Measurements from ENCODE around the gene HACD4. TPM values are rescaled to one million over a fixed set of nuclear protein-coding genes. Genes with fewer than 3 reads are reported as not detected.

The HACD4 gene
- total and polyA plus RNA-seq, 5 donors from 2014 or later, result 8.2 to 12.0 (median 9.9) TPM

GRCh38 chr9:21060919-21061561 lies 29.6 kb upstream of the HACD4 start:
- no peaks in the 10 kb centered on the region for H3K4me1 ChIP-seq (ENCODE audit: control insufficient read depth, insufficient read depth, low read length, poor library complexity, severe bottlenecking)
- Mint-ChIP-seq H3K27ac (peak overlapping the region in 2 of 3 donors; percentile 15 to 84), H3K36me3 (no peaks in the 10 kb centered on the region), H3K9me3 (peaks cover 0 to 2% (median 0%) of the 10 kb centered on the region in 7 donors), H3K4me1 (peaks cover 8 to 17% (median 12%) of the 10 kb centered on the region in 4 donors), H3K4me3 (no peak overlapping the region), H3K27me3 (peaks cover 4% of the 10 kb centered on the region)
- H3K27ac ChIP-seq (ENCODE audit: insufficient read depth, low read length, poor library complexity, severe bottlenecking), result no peak overlapping the region
- H3K4me3 ChIP-seq (ENCODE audit: low read depth, low read length), result no peak overlapping the region
- ATAC-seq (ENCODE audit: low read depth in 2 of 2) (no peak), DNase-seq (peak in 1 of 3 donors; percentile 26)
- no peaks in the 10 kb centered on the region for H3K27me3 ChIP-seq (ENCODE audit: control insufficient read depth, insufficient read depth, low read length)
- H3K36me3 ChIP-seq (ENCODE audit: control insufficient read depth, insufficient read depth, low read length), result no peaks in the 10 kb centered on the region
- H3K9me3 ChIP-seq (ENCODE audit: control insufficient read depth in 2 of 2, low read length in 2 of 2), result no peaks in the 10 kb centered on the region

- no peak for ATAC-seq (ENCODE audit: low read depth in 2 of 2)
- H3K4me1 ChIP-seq (ENCODE audit: control insufficient read depth, insufficient read depth, low read length, poor library complexity, severe bottlenecking), result no peaks in the 10 kb centered on the region
- H3K27me3 Mint-ChIP-seq, result no peaks in the 10 kb centered on the region
- H3K27ac Mint-ChIP-seq, result no peak overlapping the region
- no peak overlapping the region for H3K4me3 Mint-ChIP-seq
- H3K9me3 ChIP-seq (ENCODE audit: control insufficient read depth in 2 of 2, low read length in 2 of 2), result no peaks in the 10 kb centered on the region
- H3K27me3 ChIP-seq (ENCODE audit: control insufficient read depth, insufficient read depth, low read length), result no peaks in the 10 kb centered on the region
- H3K36me3 ChIP-seq (ENCODE audit: control insufficient read depth, insufficient read depth, low read length), result no peaks in the 10 kb centered on the region
- no peak overlapping the region for H3K27ac ChIP-seq (ENCODE audit: insufficient read depth, low read length, poor library complexity, severe bottlenecking)
- peaks cover 8 to 17% (median 12%) of the 10 kb centered on the region in 4 donors for H3K4me1 Mint-ChIP-seq
- H3K4me3 ChIP-seq (ENCODE audit: low read depth, low read length), result no peak overlapping the region
- H3K36me3 Mint-ChIP-seq, result no peaks in the 10 kb centered on the region
- peaks cover 0 to 2% (median 0%) of the 10 kb centered on the region in 7 donors for H3K9me3 Mint-ChIP-seq
- DNase-seq, result no peak
Observed at GRCh38 chr9:21056931-21057330, 25.5 kb upstream of the HACD4 start.

DNA sequence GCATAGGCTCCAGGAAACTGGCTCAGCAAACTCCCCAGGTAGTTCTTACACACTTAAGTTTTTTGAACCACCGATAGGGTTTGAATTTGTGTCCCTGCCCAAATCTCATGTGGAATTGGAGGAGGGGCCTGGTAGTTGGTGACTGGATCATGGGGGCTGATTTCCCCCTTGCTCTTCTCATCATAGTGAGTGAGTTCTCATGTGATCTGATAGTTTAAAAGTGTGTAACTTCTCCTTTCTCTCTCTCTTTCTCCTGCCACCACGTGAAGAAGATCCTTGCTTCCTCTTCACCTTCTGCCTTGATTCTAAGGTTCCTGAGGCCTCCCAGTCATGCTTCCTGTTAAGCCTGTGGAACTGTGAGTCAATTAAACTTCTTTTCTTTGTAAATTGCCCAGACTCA lies 22.4 kb upstream of the HACD4 start:
- DNase-seq (no peak), ATAC-seq (ENCODE audit: low read depth in 2 of 2) (no peak)
- H3K4me3 ChIP-seq (ENCODE audit: low read depth, low read length), result no peak overlapping the region
- H3K36me3 ChIP-seq (ENCODE audit: control insufficient read depth, insufficient read depth, low read length), result no peaks in the 10 kb centered on the region
- no peak overlapping the region for H3K27ac ChIP-seq (ENCODE audit: insufficient read depth, low read length, poor library complexity, severe bottlenecking)
- H3K9me3 Mint-ChIP-seq, result peaks cover 0 to 2% (median 0%) of the 10 kb centered on the region in 7 donors
- H3K27me3 ChIP-seq (ENCODE audit: control insufficient read depth, insufficient read depth, low read length), result no peaks in the 10 kb centered on the region
- peaks cover 3% of the 10 kb centered on the region for H3K36me3 Mint-ChIP-seq
- peaks cover 0 to 4% (median 0%) of the 10 kb centered on the region in 4 donors for H3K4me1 Mint-ChIP-seq
- no peaks in the 10 kb centered on the region for H3K9me3 ChIP-seq (ENCODE audit: control insufficient read depth in 2 of 2, low read length in 2 of 2)
- peak overlapping the region in 1 of 3 donors; percentile 76 for H3K27ac Mint-ChIP-seq
- no peaks in the 10 kb centered on the region for H3K4me1 ChIP-seq (ENCODE audit: control insufficient read depth, insufficient read depth, low read length, poor library complexity, severe bottlenecking)
- H3K27me3 Mint-ChIP-seq, result no peaks in the 10 kb centered on the region
- no peak overlapping the region for H3K4me3 Mint-ChIP-seq

DNA sequence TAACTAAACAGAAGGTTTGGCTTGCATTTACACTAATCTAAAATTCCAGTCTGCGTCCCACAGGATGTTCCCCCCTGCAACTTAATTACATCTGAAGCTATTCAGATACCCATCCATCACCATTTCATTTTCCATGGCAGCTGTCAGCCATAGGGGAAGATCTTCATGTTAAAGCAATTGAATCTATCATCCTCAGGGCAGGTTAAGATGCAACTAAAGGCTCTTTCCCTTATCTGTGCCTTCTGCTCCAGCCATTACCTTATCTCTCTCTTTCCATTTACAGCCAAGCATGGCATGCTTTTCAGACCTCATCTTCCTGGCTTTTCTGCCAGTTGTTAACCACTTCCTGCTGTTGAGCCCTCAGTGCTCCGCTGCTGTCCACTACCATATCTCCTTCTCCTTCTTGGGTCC lies 15.8 kb upstream of the HACD4 start:
- ATAC-seq (ENCODE audit: low read depth in 2 of 2) (no peak), DNase-seq (no peak)
- H3K9me3 ChIP-seq (ENCODE audit: control insufficient read depth in 2 of 2, low read length in 2 of 2), result no peaks in the 10 kb centered on the region
- H3K4me1 Mint-ChIP-seq, result peaks cover 0 to 5% (median 0%) of the 10 kb centered on the region in 4 donors
- peaks cover 3% of the 10 kb centered on the region for H3K36me3 Mint-ChIP-seq
- no peak overlapping the region for H3K27ac Mint-ChIP-seq
- H3K27ac ChIP-seq (ENCODE audit: insufficient read depth, low read length, poor library complexity, severe bottlenecking), result no peak overlapping the region
- H3K27me3 Mint-ChIP-seq, result no peaks in the 10 kb centered on the region
- peaks cover 0 to 2% (median 0%) of the 10 kb centered on the region in 7 donors for H3K9me3 Mint-ChIP-seq
- no peak overlapping the region for H3K4me3 Mint-ChIP-seq
- H3K4me1 ChIP-seq (ENCODE audit: control insufficient read depth, insufficient read depth, low read length, poor library complexity, severe bottlenecking), result no peaks in the 10 kb centered on the region
- no peaks in the 10 kb centered on the region for H3K27me3 ChIP-seq (ENCODE audit: control insufficient read depth, insufficient read depth, low read length)
- H3K4me3 ChIP-seq (ENCODE audit: low read depth, low read length), result no peak overlapping the region
- no peaks in the 10 kb centered on the region for H3K36me3 ChIP-seq (ENCODE audit: control insufficient read depth, insufficient read depth, low read length)

- Histone ChIP-seq H3K36me3 (ENCODE audit: control insufficient read depth, insufficient read depth, low read length) (no peaks in the 10 kb centered on the region), H3K9me3 (ENCODE audit: control insufficient read depth in 2 of 2, low read length in 2 of 2) (no peaks in the 10 kb centered on the region), H3K27ac (ENCODE audit: insufficient read depth, low read length, poor library complexity, severe bottlenecking) (no peak overlapping the region), H3K27me3 (ENCODE audit: control insufficient read depth, insufficient read depth, low read length) (no peaks in the 10 kb centered on the region), H3K4me3 (ENCODE audit: low read depth, low read length) (no peak overlapping the region), H3K4me1 (ENCODE audit: control insufficient read depth, insufficient read depth, low read length, poor library complexity, severe bottlenecking) (no peaks in the 10 kb centered on the region)
- no peak overlapping the region for H3K4me3 Mint-ChIP-seq
- H3K9me3 Mint-ChIP-seq, result peaks cover 0 to 2% (median 0%) of the 10 kb centered on the region in 7 donors
- DNase-seq (no peak), ATAC-seq (ENCODE audit: low read depth in 2 of 2) (no peak)
- H3K36me3 Mint-ChIP-seq, result no peaks in the 10 kb centered on the region
- no peak overlapping the region for H3K27ac Mint-ChIP-seq
- H3K4me1 Mint-ChIP-seq, result peaks cover 0 to 11% (median 6%) of the 10 kb centered on the region in 4 donors
- H3K27me3 Mint-ChIP-seq, result no peaks in the 10 kb centered on the region
Observed at GRCh38 chr9:21043841-21044240, 12.4 kb upstream of the HACD4 start.

GRCh38 chr9:21042466-21042865 lies 11.0 kb upstream of the HACD4 start:
- H3K4me1 Mint-ChIP-seq, result peaks cover 0 to 12% (median 7%) of the 10 kb centered on the region in 4 donors
- H3K36me3 Mint-ChIP-seq, result no peaks in the 10 kb centered on the region
- H3K27me3 Mint-ChIP-seq, result no peaks in the 10 kb centered on the region
- H3K4me3 Mint-ChIP-seq, result no peak overlapping the region
- DNase-seq (no peak), ATAC-seq (ENCODE audit: low read depth in 2 of 2) (no peak)
- Histone ChIP-seq H3K27me3 (ENCODE audit: control insufficient read depth, insufficient read depth, low read length) (no peaks in the 10 kb centered on the region), H3K4me1 (ENCODE audit: control insufficient read depth, insufficient read depth, low read length, poor library complexity, severe bottlenecking) (no peaks in the 10 kb centered on the region), H3K36me3 (ENCODE audit: control insufficient read depth, insufficient read depth, low read length) (no peaks in the 10 kb centered on the region), H3K4me3 (ENCODE audit: low read depth, low read length) (no peak overlapping the region), H3K9me3 (ENCODE audit: control insufficient read depth in 2 of 2, low read length in 2 of 2) (no peaks in the 10 kb centered on the region), H3K27ac (ENCODE audit: insufficient read depth, low read length, poor library complexity, severe bottlenecking) (no peak overlapping the region)
- peaks cover 0 to 2% (median 0%) of the 10 kb centered on the region in 7 donors for H3K9me3 Mint-ChIP-seq
- no peak overlapping the region for H3K27ac Mint-ChIP-seq

DNA sequence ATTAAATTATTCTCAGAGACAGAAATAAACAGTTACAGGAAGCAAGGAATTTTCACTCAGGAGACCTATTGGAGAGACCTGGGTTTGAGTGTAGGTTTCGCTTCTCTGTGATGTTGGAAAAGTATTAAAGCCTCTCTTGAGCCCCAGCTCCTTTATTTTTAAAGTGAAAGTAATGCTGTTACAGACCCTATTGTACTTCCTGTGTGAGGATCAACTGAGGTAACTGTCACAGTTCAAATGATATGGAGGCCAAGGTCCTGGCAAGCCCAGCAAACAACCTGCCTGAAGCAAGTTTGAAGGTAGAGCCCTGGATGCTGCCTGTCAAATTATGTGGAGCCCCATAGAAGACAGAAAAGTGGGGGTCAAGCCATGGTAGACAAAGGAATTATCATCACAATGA lies 7.9 kb upstream of the HACD4 start:
- no peak for ATAC-seq (ENCODE audit: low read depth in 2 of 2)
- H3K27me3 ChIP-seq (ENCODE audit: control insufficient read depth, insufficient read depth, low read length), result no peaks in the 10 kb centered on the region
- H3K9me3 Mint-ChIP-seq, result peaks cover 0 to 3% (median 0%) of the 10 kb centered on the region in 7 donors
- H3K36me3 ChIP-seq (ENCODE audit: control insufficient read depth, insufficient read depth, low read length), result no peaks in the 10 kb centered on the region
- peaks cover 5% of the 10 kb centered on the region for H3K27me3 Mint-ChIP-seq
- peaks cover 0 to 12% (median 6%) of the 10 kb centered on the region in 4 donors for H3K4me1 Mint-ChIP-seq
- peak in 1 of 3 donors; percentile 33 for DNase-seq
- H3K9me3 ChIP-seq (ENCODE audit: control insufficient read depth in 2 of 2, low read length in 2 of 2), result no peaks in the 10 kb centered on the region
- peaks cover 4% of the 10 kb centered on the region for H3K36me3 Mint-ChIP-seq
- no peak overlapping the region for H3K4me3 ChIP-seq (ENCODE audit: low read depth, low read length)
- no peaks in the 10 kb centered on the region for H3K4me1 ChIP-seq (ENCODE audit: control insufficient read depth, insufficient read depth, low read length, poor library complexity, severe bottlenecking)
- H3K27ac ChIP-seq (ENCODE audit: insufficient read depth, low read length, poor library complexity, severe bottlenecking), result no peak overlapping the region
- H3K27ac Mint-ChIP-seq, result peak overlapping the region; percentile 0 to 55 (median 45)
- peak overlapping the region in 2 of 4 donors; percentile 2 to 68 for H3K4me3 Mint-ChIP-seq

GRCh38 chr9:21037278-21037677 lies 5.8 kb upstream of the HACD4 start:
- peaks cover 4% of the 10 kb centered on the region for H3K36me3 Mint-ChIP-seq
- ATAC-seq (ENCODE audit: low read depth in 2 of 2) (no peak), DNase-seq (no peak)
- Histone ChIP-seq H3K4me1 (ENCODE audit: control insufficient read depth, insufficient read depth, low read length, poor library complexity, severe bottlenecking) (peaks cover 1% of the 10 kb centered on the region), H3K4me3 (ENCODE audit: low read depth, low read length) (no peak overlapping the region), H3K27ac (ENCODE audit: insufficient read depth, low read length, poor library complexity, severe bottlenecking) (no peak overlapping the region), H3K36me3 (ENCODE audit: control insufficient read depth, insufficient read depth, low read length) (no peaks in the 10 kb centered on the region), H3K9me3 (ENCODE audit: control insufficient read depth in 2 of 2, low read length in 2 of 2) (no peaks in the 10 kb centered on the region), H3K27me3 (ENCODE audit: control insufficient read depth, insufficient read depth, low read length) (no peaks in the 10 kb centered on the region)
- H3K9me3 Mint-ChIP-seq, result peaks cover 0 to 2% (median 0%) of the 10 kb centered on the region in 7 donors
- no peak overlapping the region for H3K4me3 Mint-ChIP-seq
- peaks cover 10 to 22% (median 15%) of the 10 kb centered on the region in 4 donors for H3K4me1 Mint-ChIP-seq
- H3K27ac Mint-ChIP-seq, result no peak overlapping the region
- H3K27me3 Mint-ChIP-seq, result peaks cover 5% of the 10 kb centered on the region
